ENCODE results near the gene SYNGR1.
A peak's percentile ranks its signal among the peaks of the same experiment; 100 is the strongest.

The SYNGR1 gene

DNA sequence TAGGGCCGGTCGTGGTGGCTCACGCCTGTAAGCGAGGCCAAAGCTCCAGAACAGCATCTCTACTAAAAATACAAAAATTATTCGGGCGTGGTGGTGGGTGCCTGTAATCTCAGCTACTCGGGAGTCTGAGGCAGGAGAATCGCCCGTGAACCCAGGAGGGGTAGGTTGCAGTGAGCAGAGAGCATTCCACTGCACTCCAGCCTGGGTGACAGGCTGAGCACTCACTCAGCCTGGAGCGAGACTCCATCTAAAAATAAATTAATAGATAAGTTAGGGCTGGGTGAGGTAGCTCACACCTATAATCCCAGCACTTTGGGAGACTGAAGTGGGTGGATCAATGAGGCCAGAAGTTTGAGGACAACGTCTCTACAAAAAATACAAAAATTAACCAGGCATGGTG, 39.6 kb downstream of the SYNGR1 start:
- H3K27me3 ChIP-seq (ENCODE audit: insufficient read depth, low read length, poor library complexity) = no peaks in the 10 kb centered on the region
- no peak overlapping the region for H2BK15ac ChIP-seq (replicated peaks; ENCODE audit: low read depth)
- H3K4me1 ChIP-seq (ENCODE audit: control insufficient read depth, low read depth, low read length) = no peaks in the 10 kb centered on the region
- no peak overlapping the region for H3K4ac ChIP-seq (ENCODE audit: low read depth, low read length)
- no peak overlapping the region for H2BK5ac ChIP-seq (ENCODE audit: low read length)
- WGBS (ENCODE audit: extremely low coverage, insufficient coverage, low lambda C conversion rate) = no CpG with 5 or more reads among the region's 11 CpGs
- H3K4me3 ChIP-seq (ENCODE audit: low read length) = no peak overlapping the region
- H3K23ac ChIP-seq (ENCODE audit: low read length) = no peak overlapping the region
- H3K79me2 ChIP-seq (ENCODE audit: control insufficient read depth, insufficient read depth, low read length) = no peaks in the 10 kb centered on the region
- no peak overlapping the region for H3K4me2 ChIP-seq (ENCODE audit: low read length)
- H2BK120ac ChIP-seq (ENCODE audit: low read depth, low read length) = no peak overlapping the region
- H3K18ac ChIP-seq (ENCODE audit: low read length) = no peak overlapping the region
- no peak for DNase-seq
- H2AK5ac ChIP-seq (ENCODE audit: low read length) = no peak overlapping the region
- no peak overlapping the region for H4K8ac ChIP-seq (ENCODE audit: low read depth, low read length)
- no peak overlapping the region for H4K5ac ChIP-seq (ENCODE audit: low read length)
- H3K79me1 ChIP-seq (ENCODE audit: low read length) = no peaks in the 10 kb centered on the region
- H3K27ac ChIP-seq (ENCODE audit: low read depth, low read length) = no peak overlapping the region
- no peaks in the 10 kb centered on the region for H3K36me3 ChIP-seq (ENCODE audit: control insufficient read depth, insufficient read depth, low read length)
- no peak overlapping the region for H3K56ac ChIP-seq (ENCODE audit: low read length)
- no peak overlapping the region for H3K9ac ChIP-seq (ENCODE audit: low read length)

DNA sequence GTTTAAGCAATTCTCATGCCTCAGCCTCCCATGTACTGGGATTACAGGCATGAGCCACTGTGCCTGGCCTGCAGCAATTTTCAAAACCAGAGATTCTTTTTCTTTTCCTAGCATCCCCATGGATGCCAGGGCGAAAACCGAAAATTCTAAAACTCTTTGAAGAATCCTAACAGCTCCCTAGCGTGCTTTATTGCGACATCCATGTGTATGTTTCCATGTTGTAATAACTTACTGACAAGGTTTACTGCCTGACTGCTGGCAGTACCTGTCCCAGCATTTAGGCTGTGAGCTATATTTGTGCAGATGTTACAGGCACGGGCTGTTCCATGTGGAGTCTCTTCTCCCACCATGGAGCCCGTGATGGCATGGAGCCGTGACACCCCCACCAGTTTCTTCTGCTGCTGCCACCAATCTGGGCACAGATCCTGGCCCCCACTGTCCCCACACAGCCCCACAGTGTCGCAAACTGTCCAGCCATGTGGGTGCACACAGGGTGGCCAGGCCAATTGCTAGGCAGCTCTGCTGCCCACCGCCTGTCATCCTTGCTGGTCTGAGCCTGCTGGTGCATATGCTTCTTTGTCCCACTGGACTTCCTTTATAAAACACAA, 42.7 kb downstream of the SYNGR1 start:
- WGBS (ENCODE audit: extremely low coverage, insufficient coverage, low lambda C conversion rate) = no CpG with 5 or more reads among the region's 9 CpGs
- Histone ChIP-seq H2BK120ac (ENCODE audit: low read depth, low read length) (no peak overlapping the region), H3K18ac (ENCODE audit: low read length) (no peak overlapping the region), H3K36me3 (ENCODE audit: control insufficient read depth, insufficient read depth, low read length) (no peaks in the 10 kb centered on the region), H3K4me3 (ENCODE audit: low read length) (no peak overlapping the region), H3K56ac (ENCODE audit: low read length) (no peak overlapping the region), H2BK5ac (ENCODE audit: low read length) (no peak overlapping the region), H3K4ac (ENCODE audit: low read depth, low read length) (no peak overlapping the region), H3K9ac (ENCODE audit: low read length) (no peak overlapping the region), H3K79me2 (ENCODE audit: control insufficient read depth, insufficient read depth, low read length) (no peaks in the 10 kb centered on the region), H3K79me1 (ENCODE audit: low read length) (no peaks in the 10 kb centered on the region), H2BK15ac (replicated peaks; ENCODE audit: low read depth) (no peak overlapping the region), H3K27ac (ENCODE audit: low read depth, low read length) (no peak overlapping the region), H3K4me1 (ENCODE audit: control insufficient read depth, low read depth, low read length) (no peaks in the 10 kb centered on the region), H3K23ac (ENCODE audit: low read length) (no peak overlapping the region), H3K27me3 (ENCODE audit: insufficient read depth, low read length, poor library complexity) (no peaks in the 10 kb centered on the region), H2AK5ac (ENCODE audit: low read length) (no peak overlapping the region), H4K5ac (ENCODE audit: low read length) (no peak overlapping the region), H3K4me2 (ENCODE audit: low read length) (no peak overlapping the region), H4K8ac (ENCODE audit: low read depth, low read length) (no peak overlapping the region)
- no peak for DNase-seq

DNA sequence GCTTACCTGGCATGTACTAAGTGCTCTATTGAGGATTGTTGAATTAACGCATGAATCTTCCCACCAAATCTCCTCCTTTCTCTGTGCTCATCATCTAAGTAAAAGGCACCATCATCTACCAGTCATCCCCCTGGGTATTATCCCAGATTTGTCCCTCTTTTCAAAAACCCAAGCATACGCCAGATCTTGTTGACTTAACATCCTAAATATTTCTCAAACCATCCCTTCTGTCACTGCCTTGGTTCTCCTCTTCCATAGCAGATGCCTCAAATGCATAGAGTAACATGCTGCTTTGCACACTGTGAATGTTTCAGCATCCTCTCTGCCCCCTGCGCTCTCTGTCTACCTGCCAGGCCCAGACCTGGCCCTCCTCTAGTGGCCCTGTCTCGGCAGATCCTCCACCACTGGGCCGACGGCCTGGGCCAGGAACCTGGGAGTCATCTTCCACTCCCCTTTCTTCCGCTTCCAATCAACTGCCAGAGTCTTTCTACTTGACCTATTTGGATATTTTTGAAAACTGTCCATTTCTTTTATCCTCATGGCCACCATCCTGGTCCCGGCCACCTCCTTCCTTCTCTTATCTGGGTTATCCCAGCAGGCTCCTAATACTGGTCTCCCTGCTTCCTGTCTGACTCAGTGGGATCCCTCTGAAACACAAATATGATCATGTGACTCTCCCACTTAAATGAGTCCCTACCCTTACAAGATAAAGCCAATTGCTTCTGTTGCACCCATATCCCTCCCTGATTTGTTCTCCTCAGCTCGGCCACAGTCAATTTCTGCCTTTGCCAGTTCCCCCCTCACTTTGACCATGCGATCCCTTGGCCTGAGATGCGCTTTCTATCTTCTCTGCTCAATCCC, 46.4 kb downstream of the SYNGR1 start:
- no peak for DNase-seq
- no peak overlapping the region for H2BK15ac ChIP-seq (replicated peaks; ENCODE audit: low read depth)
- no peak overlapping the region for H3K4me2 ChIP-seq (ENCODE audit: low read length)
- no peak overlapping the region for H4K8ac ChIP-seq (ENCODE audit: low read depth, low read length)
- no peak overlapping the region for H3K18ac ChIP-seq (ENCODE audit: low read length)
- H3K4me3 ChIP-seq (ENCODE audit: low read length) = no peak overlapping the region
- peak overlapping the region; percentile 5 for H3K56ac ChIP-seq (ENCODE audit: low read length)
- H2BK120ac ChIP-seq (ENCODE audit: low read depth, low read length) = no peak overlapping the region
- H3K27ac ChIP-seq (ENCODE audit: low read depth, low read length) = no peak overlapping the region
- WGBS (ENCODE audit: extremely low coverage, insufficient coverage, low lambda C conversion rate) = no CpG with 5 or more reads among the region's 11 CpGs
- peaks cover 1% of the 10 kb centered on the region for H3K79me2 ChIP-seq (ENCODE audit: control insufficient read depth, insufficient read depth, low read length)
- no peak overlapping the region for H3K23ac ChIP-seq (ENCODE audit: low read length)
- H2AK5ac ChIP-seq (ENCODE audit: low read length) = no peak overlapping the region
- no peaks in the 10 kb centered on the region for H3K36me3 ChIP-seq (ENCODE audit: control insufficient read depth, insufficient read depth, low read length)
- H4K5ac ChIP-seq (ENCODE audit: low read length) = no peak overlapping the region
- H3K4ac ChIP-seq (ENCODE audit: low read depth, low read length) = no peak overlapping the region
- peaks cover 3% of the 10 kb centered on the region for H3K4me1 ChIP-seq (ENCODE audit: control insufficient read depth, low read depth, low read length)
- no peaks in the 10 kb centered on the region for H3K27me3 ChIP-seq (ENCODE audit: insufficient read depth, low read length, poor library complexity)
- H2BK5ac ChIP-seq (ENCODE audit: low read length) = no peak overlapping the region
- peaks cover 3% of the 10 kb centered on the region for H3K79me1 ChIP-seq (ENCODE audit: low read length)
- H3K9ac ChIP-seq (ENCODE audit: low read length) = no peak overlapping the region

DNA sequence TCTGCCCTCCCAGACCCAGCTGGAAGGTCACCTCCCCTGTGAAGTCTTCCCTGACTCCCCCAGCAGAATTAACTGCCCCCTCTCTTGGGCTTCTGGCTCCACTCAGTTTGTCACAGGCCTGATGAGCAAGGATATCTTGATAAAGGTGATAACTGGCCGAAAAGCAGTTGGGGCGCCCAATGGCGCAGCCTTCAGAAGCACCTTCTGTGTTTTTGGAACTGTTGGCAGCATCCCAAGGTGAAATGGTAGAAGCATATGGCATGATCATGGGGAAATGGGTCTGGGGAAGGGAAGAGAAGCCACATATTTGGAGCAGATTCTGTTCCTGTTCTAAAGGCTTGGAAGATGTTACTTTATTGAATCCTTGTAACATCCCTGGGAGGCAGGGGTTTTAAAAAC, 47.0 kb downstream of the SYNGR1 start:
- no peaks in the 10 kb centered on the region for H3K36me3 ChIP-seq (ENCODE audit: control insufficient read depth, insufficient read depth, low read length)
- H4K5ac ChIP-seq (ENCODE audit: low read length) = no peak overlapping the region
- no peak overlapping the region for H3K27ac ChIP-seq (ENCODE audit: low read depth, low read length)
- no peak overlapping the region for H2BK5ac ChIP-seq (ENCODE audit: low read length)
- peaks cover 1% of the 10 kb centered on the region for H3K79me2 ChIP-seq (ENCODE audit: control insufficient read depth, insufficient read depth, low read length)
- peaks cover 3% of the 10 kb centered on the region for H3K4me1 ChIP-seq (ENCODE audit: control insufficient read depth, low read depth, low read length)
- no peak for DNase-seq
- H3K4me2 ChIP-seq (ENCODE audit: low read length) = no peak overlapping the region
- no peak overlapping the region for H4K8ac ChIP-seq (ENCODE audit: low read depth, low read length)
- no CpG with 5 or more reads among the region's 3 CpGs for WGBS (ENCODE audit: extremely low coverage, insufficient coverage, low lambda C conversion rate)
- H3K79me1 ChIP-seq (ENCODE audit: low read length) = peaks cover 3% of the 10 kb centered on the region
- H2AK5ac ChIP-seq (ENCODE audit: low read length) = no peak overlapping the region
- H3K4me3 ChIP-seq (ENCODE audit: low read length) = no peak overlapping the region
- H2BK120ac ChIP-seq (ENCODE audit: low read depth, low read length) = no peak overlapping the region
- no peak overlapping the region for H3K4ac ChIP-seq (ENCODE audit: low read depth, low read length)
- no peak overlapping the region for H3K18ac ChIP-seq (ENCODE audit: low read length)
- H3K27me3 ChIP-seq (ENCODE audit: insufficient read depth, low read length, poor library complexity) = no peaks in the 10 kb centered on the region
- no peak overlapping the region for H3K9ac ChIP-seq (ENCODE audit: low read length)
- H3K56ac ChIP-seq (ENCODE audit: low read length) = peak overlapping the region; percentile 5
- H3K23ac ChIP-seq (ENCODE audit: low read length) = no peak overlapping the region
- no peak overlapping the region for H2BK15ac ChIP-seq (replicated peaks; ENCODE audit: low read depth)

DNA sequence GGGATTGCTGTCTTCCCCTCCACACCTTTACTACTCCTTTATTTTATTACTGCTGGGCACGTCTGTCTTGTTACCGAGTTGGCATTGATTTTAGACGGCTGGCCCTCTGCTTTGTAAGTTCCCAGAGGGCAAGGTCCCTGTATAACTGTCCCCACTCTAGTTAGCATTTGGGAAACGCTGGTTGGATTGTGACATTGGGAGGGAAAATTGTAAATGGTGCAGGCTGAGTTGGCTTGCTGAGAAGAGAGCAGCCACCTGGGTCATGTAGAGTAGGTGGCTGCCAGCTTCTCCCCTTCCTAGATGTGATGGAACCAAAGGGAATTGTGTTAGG, 51.5 kb downstream of the SYNGR1 start:
- H3K27ac ChIP-seq (ENCODE audit: low read depth, low read length) = no peak overlapping the region
- H2BK15ac ChIP-seq (replicated peaks; ENCODE audit: low read depth) = no peak overlapping the region
- peaks cover 3% of the 10 kb centered on the region for H3K79me1 ChIP-seq (ENCODE audit: low read length)
- H3K36me3 ChIP-seq (ENCODE audit: control insufficient read depth, insufficient read depth, low read length) = no peaks in the 10 kb centered on the region
- H3K4me2 ChIP-seq (ENCODE audit: low read length) = no peak overlapping the region
- H3K4me3 ChIP-seq (ENCODE audit: low read length) = no peak overlapping the region
- no peak overlapping the region for H3K23ac ChIP-seq (ENCODE audit: low read length)
- H4K5ac ChIP-seq (ENCODE audit: low read length) = no peak overlapping the region
- H3K79me2 ChIP-seq (ENCODE audit: control insufficient read depth, insufficient read depth, low read length) = peaks cover 1% of the 10 kb centered on the region
- no peak overlapping the region for H2AK5ac ChIP-seq (ENCODE audit: low read length)
- H3K56ac ChIP-seq (ENCODE audit: low read length) = no peak overlapping the region
- H3K9ac ChIP-seq (ENCODE audit: low read length) = no peak overlapping the region
- WGBS (ENCODE audit: extremely low coverage, insufficient coverage, low lambda C conversion rate) = no CpG with 5 or more reads among the region's 4 CpGs
- peaks cover 3% of the 10 kb centered on the region for H3K4me1 ChIP-seq (ENCODE audit: control insufficient read depth, low read depth, low read length)
- H3K4ac ChIP-seq (ENCODE audit: low read depth, low read length) = no peak overlapping the region
- DNase-seq = no peak
- no peaks in the 10 kb centered on the region for H3K27me3 ChIP-seq (ENCODE audit: insufficient read depth, low read length, poor library complexity)
- H3K18ac ChIP-seq (ENCODE audit: low read length) = no peak overlapping the region
- no peak overlapping the region for H2BK5ac ChIP-seq (ENCODE audit: low read length)
- H2BK120ac ChIP-seq (ENCODE audit: low read depth, low read length) = no peak overlapping the region
- H4K8ac ChIP-seq (ENCODE audit: low read depth, low read length) = no peak overlapping the region

All from mesendoderm (in vitro differentiated cells).